Inflammatory macrophage (primary cell): Measurements from ENCODE around the gene OR8U1.
"Not testable (repeated sequence)": the region's sequence is repeated elsewhere in the genome, so short reads cannot be mapped to it uniquely, and the experiment has no call there.

Source experiments
- DNase-seq, 2 donors: peaks; one replicate each; pipeline ENCODE4 v3.0.0-alpha.2; 2020 to 2022
- total RNA-seq, 18 experiments: gene quantifications; one replicate each; lab custom pipeline; 2026; ENCODE audit warnings: mixed read lengths in 6 of 18, inconsistent platforms in 2 of 18; lab: John Stamatoyannopoulos, UW

The OR8U1 gene
- total RNA-seq, result 0 to 0.07 (median 0) reads per million in 18 experiments

GRCh38 chr11:56375324-56375723 is at the start of gene OR8U1:
OR8U1 (plus strand) TSS chr11:56375624; CDS start chr11:56375624, 0 bp downstream.
- no peak for DNase-seq

GRCh38 chr11:56331861-56332491 is 43.4 kb upstream of the OR8U1 start:
- no peak for DNase-seq

GRCh38 chr11:56333156-56333555 is 42.3 kb upstream of the OR8U1 start:
- no peak for DNase-seq

GRCh38 chr11:56340289-56340688 is 35.1 kb upstream of the OR8U1 start:
- no peak for DNase-seq

- no peak for DNase-seq
These were observed 29.7 kb upstream of the OR8U1 start, which contains the start of gene OR8K1 for GRCh38 chr11:56345739-56346138. OR8K1 (plus strand) TSS chr11:56346039; CDS start chr11:56346039, 0 bp downstream.

- no peak for DNase-seq
These were observed 21.4 kb upstream of the OR8U1 start, which contains the start of gene OR8J1 for GRCh38 chr11:56353991-56354390. OR8J1 (plus strand) TSS chr11:56354291; CDS start chr11:56360247, 5,956 bp downstream.

GRCh38 chr11:56380120-56380519 is 4.7 kb downstream of the OR8U1 start:
- DNase-seq, result no peak

GRCh38 chr11:56394381-56394780 is 19.0 kb downstream of the OR8U1 start:
- no peak for DNase-seq

GRCh38 chr11:56396047-56396446 is 20.6 kb downstream of the OR8U1 start:
- no peak for DNase-seq

GRCh38 chr11:56401858-56402461 is 26.5 kb downstream of the OR8U1 start:
- DNase-seq, result not testable (repeated sequence)

- no peak for DNase-seq
These were observed 29.0 kb downstream of the OR8U1 start for GRCh38 chr11:56404393-56404792.

GRCh38 chr11:56410801-56411200 is 35.4 kb downstream of the OR8U1 start:
- no peak for DNase-seq

- no peak for DNase-seq
These were observed 37.0 kb downstream of the OR8U1 start, which contains the start of gene OR5AL1 for GRCh38 chr11:56412396-56412795. OR5AL1 (plus strand) TSS chr11:56412696.
